Stimulated activated CD4-positive, alpha-beta T cell treated with anti-CD3 and anti-CD28 coated beads, Interleukin-1b, Interleukin-23, amount 100 ng/mL, for 1 hour (primary cell): ENCODE measurements around the gene RGMA.
"Not testable (repeated sequence)": the region's sequence is repeated elsewhere in the genome, so short reads cannot be mapped to it uniquely, and the experiment has no call there.

Experiments used
- DNase-seq, 2 donors: peaks; one replicate each; pipeline ENCODE4 v3.0.0-alpha.2; 2020; ENCODE audit warnings: low read depth in 2 of 2

Gene RGMA

DNA sequence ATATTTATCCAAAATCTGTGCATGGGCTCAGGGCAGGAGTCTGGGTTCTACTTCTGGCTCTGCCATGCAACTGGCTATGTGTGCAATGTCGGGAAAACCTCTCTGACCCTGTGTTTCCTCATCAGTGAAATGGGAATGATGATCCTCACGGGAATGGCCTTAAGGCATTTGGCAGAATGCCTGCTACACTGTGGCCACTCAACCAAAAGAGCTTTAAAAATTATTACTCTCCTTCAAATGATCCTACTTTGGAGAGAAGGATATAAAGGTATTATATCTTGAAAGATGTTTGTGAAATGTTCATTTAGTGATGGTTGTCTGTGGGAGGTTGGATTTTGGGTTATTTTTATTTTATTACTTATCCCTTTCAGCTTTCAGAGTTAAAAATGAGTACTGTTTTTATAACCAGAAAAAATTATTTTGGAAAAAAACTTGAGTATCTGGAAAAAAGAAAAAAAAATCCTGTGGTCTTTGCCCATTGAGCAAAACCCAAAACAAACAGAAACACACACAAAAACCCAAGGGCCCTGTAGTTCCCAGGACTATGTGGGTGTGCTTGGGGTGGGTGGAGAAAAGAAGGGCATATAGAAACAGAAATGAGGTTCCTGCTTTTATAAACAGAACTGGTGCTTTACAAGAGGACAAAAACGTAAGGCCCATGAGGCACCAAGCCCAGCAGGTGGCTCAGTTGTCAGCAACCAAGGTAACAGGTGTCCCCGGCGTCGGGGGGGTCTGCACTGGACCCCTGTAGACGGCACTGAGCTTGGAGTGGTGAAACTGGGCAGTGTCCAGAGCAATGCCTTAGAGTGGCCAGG is 22.0 kb downstream of the RGMA start:
- DNase-seq, result no peak

DNA sequence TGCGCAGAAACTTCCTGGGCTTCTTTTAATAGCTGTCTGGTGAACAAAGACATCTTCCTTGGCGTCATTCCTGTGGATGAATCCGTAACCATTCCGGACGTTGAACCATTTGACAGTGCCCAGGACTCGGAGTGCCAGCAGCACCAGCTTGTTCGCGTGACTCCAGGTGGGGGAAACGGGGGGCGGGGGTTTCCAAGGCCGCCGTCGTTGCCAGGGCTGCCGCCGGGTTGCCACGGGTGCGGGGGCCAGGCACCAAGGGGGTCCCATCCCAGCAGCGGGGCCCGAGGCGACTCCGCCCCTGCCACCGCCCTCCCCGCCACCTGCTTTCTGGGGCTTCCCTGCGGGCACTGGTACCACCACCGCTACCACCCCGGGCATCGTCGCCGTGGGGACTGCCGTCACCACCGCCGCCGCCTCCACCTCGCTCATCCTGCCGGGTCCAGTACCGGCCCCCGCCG is 22.8 kb downstream of the RGMA start:
- no peak for DNase-seq

DNA sequence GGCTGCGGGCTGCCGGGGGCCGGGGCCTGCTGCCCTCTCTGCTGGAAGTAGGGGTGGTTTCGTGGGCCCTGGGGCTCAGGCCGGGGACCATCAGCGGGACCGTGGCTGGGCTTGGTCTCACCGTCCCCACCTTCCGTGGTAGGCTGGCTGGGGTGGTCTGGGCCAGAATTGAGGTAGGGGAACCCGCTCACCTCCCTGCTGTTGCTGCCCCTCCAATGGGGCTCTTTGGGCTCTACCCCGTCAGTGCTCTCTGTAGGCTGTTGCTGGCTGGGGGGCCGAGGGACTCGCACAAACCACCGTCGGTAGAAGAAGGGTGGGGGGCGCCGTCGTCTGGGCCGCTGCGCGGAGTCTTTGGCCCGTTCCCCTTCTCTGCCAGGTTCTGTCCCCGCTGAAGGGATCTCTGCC is 23.4 kb downstream of the RGMA start:
- DNase-seq, result no peak

DNA sequence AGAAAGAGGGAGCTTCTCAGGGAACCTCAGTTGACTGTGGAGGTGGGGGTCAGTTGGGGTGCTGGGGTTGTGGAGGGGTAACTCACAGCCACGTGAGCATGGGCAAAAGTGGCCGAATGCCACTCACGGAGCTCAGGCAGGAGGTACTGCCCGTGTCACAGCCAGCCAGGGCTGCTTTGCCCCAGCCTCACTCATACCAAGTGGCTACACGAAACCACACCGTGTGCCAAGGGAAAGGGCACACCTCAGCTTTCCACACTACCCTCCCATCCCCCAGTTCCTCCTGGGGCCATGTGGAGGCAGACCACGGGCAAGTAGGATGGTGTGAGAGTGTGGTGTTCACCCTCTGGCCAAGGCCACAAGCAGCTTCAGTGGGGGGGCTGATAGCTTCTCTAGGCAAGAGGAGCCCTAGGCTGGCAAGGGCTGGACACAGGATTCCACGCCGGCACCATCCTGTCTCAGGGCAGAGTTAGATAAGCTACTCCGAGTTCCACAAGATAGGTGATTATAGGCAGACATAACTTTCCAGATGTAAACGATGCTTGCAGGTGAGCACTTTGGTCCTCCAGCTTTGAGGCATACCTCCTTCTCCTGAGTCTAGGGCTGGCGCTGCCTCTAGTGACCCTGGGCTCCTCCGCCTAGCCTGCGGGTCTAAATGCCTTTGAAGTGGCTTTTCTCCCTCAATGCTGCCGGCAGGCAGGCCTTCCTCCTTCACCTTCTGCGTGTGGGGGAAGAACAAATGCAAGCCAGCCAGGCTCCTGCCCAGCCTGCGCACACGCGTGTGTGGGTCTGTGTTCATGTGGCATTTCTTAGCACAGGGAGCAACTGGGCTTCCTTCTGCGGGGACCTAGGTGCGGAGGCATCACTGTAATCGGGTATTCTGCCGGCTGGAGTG is 25.0 kb downstream of the RGMA start:
- DNase-seq, result no peak

DNA sequence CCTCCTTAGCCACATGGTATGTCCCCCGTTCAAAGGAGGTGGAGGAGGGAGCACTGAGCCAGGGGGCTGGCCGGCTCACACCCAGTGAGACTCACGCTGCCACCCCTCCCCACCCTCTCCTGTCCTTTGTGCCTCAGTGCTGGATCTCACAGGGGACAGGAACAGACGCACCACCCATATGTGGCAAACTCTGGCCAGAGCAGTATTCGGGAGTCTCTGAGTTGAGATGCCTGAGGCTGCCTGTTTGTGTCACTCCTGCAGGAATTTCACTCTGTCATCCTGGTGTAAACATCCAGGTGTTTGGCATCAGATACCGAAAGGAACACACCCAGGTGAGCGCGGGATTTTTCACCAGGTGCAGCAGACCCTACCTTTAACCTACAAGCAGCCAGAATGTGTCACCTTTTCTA is 25.7 kb downstream of the RGMA start:
- no peak for DNase-seq

DNA sequence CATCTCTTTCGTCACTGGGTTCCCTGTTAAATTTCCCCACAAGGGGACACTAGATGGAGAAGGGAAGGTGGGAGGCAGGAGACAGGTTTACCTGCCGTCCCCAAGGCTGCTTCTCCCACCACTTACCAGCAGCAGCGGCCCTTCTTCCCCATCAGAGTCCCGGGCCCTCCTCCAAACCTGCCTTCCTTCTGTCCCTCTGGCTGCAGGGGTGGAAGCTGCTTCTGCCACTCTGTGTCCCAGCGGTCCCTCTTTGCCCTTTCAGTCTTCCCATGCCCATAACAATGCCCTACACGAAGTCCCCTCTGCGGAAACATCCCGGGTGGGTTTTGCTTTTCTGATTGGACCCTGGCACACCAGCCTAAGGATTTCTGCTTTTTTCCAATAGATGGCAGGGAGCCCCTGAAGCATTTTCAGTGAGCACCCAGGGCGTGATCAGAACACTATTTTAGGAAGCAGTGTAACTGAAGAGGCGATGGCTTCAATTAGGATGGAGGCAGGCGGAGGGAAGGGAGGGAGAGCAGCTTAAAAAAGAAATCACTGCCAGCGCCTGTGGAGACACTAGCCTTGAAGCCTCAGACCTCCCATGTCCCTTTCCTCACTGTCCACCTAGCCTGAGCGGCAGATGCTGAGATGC is 26.3 kb downstream of the RGMA start:
- not testable (repeated sequence) for DNase-seq

DNA sequence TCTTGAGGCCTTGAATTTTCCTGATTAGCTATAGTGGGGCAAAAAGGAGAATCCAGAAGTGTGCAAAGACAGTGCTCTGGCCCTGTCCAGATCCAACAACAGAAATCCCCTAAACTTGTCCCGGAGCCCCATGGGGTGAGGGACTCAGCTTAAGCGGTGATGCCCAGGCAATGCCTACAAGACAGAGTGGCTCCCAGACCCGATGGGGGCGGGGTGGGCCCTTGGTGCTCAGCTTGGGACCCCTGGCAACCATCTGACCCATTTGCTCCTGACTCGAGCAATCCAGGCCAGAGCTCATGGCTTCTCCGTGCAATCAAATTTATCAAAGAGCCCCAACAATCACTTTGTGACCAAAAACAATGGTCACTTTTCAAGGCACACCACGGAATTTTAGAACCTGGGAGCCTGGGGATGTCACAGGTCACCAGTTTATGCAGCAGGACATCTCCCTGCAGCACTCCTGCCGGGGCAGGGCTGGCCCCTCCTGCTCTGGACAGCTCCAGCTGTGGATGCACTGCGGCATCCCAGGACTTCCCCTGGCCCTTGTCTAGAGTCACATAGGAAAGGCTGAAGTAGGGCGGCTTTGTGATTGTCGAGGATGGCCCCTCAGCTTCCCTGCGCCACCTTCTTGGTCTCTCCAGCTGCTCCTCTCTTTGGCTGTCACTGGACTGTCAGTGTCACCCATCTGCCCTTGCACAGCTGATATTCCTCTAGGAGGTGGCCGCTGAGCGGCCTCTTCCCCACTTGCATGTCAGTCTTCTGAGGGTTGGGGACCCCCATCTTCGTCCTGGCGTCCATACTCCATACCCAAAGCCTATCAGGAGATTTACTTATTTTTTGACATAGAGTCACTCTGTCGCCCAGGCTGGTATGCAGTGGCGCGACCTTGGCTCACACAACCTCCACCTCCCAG is 28.4 kb downstream of the RGMA start:
- no peak for DNase-seq

DNA sequence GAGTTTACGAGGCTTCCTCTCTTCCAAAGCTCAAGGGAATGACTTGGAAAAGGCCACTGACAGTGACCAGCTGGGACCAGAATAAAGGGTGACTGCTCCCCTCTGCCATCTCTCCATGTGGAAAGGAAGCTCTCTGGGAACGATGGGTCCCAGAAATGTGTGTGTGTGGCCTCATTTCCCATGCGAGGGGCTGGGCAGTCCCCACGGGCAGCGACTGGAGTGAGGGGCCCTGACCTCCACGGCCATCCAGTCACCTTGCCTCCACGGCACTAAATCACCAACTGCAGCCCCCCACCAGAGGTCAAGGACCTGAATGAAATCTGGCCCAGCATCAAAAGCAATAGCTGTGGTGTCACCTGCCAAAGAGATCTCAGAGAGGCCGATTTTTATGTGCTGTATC is 29.6 kb downstream of the RGMA start:
- no peak for DNase-seq

DNA sequence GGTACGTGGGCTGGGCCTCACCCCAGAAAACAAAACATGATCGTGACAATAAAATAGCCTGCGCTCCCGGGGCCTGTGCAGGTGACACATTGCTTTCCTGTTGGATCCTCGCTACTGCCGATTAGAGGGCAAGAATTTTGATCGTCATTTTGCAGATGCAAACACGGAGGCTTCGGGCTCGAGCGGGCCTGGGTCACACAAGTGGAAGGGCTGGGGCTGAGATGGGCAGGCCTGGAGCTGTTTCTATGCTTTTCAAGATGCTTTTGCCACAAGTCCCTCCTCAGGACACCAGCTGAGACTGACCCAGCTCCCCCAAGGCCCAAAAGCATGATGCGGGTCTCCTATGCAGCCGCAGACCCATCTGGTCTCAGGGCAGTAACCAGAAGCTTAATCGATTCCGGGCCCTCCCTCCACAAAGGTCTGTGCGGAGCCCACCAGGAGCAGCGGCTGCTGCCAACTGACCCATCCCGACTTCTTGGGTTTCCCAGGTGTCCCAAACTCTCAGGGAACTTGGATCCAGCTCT is 30.0 kb downstream of the RGMA start:
- DNase-seq, result no peak

DNA sequence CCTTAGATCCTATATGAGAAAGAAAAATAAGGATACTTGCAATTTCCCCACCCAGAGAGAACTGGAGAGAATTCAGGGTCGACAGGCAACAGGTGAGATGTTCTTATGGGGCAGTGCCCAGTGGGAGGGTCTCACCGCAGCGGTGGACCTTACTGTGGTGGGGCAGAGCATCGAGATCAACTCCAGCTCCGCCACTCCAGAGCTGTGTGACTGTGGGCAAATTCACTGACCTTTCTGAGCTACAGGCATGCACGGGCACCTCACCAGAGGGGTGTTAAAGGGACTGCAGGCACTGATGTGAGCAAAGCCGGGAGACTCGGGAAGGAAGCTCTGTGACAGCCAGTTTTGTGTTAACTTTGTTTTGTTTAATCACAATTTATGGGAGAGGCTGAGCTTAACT is 30.9 kb downstream of the RGMA start:
- DNase-seq, result no peak

DNA sequence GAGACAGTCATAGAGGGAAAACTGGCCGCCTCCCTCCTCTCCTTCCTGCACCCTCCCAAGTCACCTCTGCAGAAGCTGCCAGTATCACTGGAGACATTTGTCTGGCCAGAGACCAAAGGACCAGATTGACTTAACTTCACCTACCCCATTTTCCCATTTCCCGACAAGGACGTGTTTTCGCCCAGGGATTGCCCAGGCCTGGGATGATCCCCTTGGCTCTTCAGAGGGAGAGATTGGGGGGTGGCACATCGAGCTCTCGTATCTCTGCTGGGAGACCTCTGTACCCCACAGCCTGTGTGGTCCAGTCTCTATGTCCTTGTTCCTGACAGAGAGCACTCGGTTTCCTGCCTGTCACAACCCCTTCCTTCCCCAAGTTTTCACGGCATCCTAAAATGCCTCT is 31.4 kb downstream of the RGMA start:
- DNase-seq, result no peak

DNA sequence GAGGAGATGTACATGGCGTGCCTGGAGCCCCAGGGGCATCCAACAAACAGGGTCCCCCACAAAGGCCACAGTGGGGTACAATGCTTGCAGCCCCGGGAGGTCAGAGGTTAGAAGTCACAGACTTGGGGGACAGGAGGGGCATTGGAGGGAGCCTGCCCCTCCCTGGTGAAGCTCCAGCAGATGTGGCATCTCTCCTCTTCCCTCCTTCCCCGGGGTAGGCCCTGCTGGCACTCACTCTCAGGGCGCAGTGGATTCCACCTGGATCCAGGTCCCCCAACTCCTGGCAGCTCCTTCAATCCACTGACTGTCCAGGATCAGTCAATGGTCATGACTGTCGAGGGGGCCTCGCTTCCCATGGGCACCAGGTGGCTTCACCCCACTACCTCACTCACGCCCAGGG is 32.2 kb downstream of the RGMA start:
- DNase-seq, result no peak

DNA sequence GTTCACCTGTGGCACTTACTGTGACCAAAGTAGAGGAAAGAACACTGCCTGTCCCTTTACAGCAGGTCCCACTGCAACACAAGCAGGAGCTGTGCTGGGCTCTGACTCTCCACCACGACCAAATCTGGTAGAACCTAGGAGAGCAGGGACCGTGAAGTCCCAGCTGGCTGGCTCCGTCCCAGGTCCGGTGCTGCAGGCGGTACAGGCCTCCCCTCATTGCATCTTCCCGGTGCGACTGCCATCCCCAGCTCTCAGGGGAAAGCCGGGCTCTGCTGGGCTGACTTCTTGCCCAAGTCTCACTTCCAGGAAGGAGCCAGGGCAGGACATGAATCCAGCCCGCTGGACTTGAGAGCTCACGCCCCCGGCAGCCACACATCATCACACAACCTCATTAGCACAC is 33.8 kb downstream of the RGMA start:
- no peak for DNase-seq

DNA sequence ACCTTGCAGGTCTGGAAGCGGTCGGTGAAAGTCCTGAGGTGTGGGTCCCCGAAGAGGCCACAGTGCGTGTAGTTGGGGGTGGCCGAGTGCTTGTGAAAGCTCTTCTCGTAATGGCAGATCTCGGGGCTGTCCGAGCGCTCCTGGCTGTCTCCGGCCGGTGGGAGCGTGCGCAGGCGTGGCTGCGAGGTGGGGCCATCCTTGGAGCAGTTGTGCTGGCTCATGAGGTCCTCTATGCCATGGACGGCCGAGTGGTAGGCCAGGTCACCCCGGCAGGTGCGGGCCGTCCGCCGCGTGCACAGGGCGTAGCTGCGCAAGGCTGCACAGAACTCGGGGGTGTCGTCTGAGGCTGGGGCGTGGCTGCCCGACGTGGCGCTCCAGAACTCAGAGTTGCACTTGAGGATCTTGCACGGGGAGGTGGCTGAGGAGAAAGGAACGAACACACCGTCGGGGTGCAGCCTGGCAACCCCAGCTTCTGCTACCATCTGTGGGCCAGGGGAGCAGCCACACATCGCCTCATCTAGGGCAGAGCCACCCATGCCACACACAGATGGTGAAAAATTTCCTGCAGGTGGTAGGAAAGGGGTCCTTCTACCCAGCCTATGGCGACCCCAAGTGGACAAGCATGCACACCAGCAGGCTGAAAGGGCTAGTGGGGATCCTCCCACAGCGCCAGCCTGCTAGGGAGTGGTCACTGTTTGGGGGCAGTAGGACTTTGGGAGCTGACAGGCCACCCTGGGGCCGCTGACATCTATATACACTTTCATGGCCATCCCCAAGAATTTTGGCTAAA is 36.7 kb downstream of the RGMA start:
- no peak for DNase-seq

DNA sequence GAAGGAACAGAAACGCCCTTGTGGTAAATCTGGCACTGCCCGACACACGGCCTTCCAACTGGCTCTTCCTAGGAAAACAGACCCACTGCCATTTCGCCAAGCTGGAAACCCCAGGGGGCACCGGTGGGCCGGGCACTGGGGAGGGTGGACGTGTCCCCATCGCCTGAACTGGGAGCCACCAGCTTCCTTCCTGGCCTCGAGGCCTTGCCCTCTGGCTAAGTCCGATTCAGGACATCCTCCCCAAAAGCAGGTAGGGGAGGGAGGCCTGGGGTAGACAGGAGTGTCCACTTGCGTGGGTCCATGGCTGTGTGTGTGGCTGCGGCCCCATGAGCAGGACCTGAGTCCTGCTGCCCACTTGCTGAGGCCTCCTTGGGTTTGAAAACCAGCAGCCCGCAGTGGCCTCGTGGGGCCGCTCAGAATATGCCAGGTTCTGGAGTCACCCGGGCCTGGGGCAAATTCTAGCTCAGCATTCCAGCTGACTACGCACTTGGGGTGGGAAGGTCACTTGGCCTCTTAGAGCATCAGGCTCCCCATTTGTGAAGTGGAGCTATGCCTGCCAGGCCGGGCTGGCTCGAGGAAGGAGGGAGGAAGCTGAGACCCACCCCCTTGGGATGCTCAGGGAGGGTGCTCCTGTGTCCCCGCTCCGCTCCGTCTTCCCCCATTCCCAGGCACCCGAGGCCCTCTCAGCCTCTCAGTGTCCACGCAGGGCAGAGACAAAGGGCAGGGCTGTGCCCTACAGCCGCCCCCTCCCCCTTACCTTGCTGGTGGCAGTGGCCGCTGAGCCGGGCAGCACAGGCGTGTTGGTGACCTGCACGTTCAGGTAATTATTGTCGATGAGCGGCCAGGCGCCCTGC is 37.5 kb downstream of the RGMA start:
- DNase-seq, result no peak

DNA sequence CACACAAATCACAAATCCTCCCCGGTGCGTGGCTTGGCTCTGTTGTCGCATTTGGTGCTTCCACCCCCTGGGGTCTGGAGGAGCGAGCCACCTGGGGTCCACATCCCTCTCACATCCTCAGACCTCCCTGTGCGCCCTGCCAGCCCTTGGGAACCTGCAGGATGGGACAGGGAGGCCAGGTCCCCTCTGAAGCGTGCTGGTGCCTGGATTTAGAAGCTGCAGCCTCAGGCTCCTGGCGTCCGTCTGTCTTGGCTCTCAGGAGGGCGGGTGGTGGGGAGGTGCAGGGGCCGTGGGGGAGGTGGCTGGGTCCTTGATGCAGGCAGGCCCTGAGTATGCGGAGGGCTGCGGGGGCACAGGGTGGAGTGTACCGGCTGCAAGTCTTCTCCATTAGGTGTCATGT is 38.4 kb downstream of the RGMA start:
- DNase-seq, result no peak

DNA sequence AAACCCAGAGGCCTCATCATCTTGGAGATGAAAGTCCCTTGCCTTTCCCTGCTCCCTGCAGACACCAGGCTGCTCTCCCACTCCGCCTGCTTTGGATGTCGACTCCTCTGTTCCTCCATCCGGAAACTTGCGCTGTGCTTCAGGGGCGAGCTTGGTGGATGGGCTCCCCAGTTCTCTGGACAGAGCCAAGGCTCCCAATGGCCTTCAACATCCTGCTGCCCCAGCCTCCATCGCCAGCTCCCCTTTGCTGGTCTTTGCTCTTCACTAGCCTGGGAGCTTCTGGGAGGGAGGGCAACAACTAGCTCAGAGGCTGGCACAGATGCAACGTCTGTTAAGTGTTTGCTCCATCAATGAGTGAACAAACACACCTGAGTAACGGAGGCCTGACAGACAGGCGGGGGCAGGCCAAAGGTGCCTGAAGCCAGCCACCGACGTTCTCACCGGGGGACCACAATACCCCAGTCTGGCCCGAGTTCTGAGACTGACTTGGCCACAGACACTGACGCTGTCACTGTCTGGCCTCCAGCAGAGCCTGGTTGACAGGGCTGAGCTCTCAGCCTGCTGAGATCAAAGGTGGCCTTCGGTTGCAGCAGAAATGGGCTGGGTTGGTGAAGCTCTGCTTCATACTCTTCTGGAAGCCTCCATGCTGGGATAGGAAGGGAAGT is 39.0 kb downstream of the RGMA start:
- DNase-seq, result no peak

DNA sequence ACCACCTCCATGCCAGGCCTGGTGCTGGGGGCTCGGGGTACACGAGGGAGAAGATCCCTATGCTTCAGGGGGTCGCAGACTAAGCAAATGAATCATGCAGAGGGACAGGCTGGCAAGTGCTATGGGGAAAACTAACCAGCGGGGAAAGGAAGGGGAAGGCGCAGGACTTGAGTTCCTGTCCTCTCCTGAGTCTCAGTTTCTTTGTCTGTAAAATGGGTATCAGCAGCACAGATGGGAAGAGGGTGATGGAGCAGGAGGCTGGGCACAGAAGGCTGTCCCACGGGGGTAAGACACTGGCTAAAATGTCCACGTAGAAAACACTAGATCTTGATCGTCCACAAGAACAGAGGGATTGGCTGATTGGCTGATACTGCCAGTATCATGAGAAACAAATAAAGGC is 39.8 kb downstream of the RGMA start:
- no peak for DNase-seq

DNA sequence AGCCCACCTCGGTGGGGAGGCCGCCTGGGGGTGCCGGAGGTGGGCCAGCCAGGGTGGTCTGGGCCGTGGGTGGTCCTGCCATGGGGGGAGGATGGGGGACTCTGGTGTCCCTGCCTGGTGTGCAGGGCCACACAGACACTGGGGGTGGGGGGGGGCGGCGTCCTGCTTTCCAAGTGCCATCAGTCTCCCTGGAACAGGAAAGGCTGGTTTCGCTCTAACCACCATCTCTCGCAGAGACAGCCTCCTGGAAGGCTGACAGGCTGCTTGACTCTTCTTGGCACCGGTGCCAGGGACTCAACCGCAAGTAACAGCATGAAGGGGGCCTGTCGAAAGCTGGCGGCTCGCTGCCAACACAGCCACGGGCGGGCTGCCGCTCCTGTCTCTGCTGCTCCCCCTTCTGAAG is 40.3 kb downstream of the RGMA start:
- no peak for DNase-seq
